NCI-H1105 (cell line): ENCODE results near the gene OTOGL.

Source experiments
- DNase-seq: peaks from one replicate; lab custom pipeline; 2025; lab: John Stamatoyannopoulos, UW

OTOGL gene

GRCh38 chr12:80120994-80121393 is 21.7 kb downstream of the OTOGL start:
- no peak for DNase-seq

- no peak for DNase-seq
Measured at GRCh38 chr12:80121661-80122060, 22.3 kb downstream of the OTOGL start.

- DNase-seq: no peak
Measured at GRCh38 chr12:80129895-80130530, 30.7 kb downstream of the OTOGL start.

- DNase-seq: no peak
Measured at GRCh38 chr12:80135624-80136023, 36.3 kb downstream of the OTOGL start.

GRCh38 chr12:80140005-80140404 is 40.7 kb downstream of the OTOGL start:
- no peak for DNase-seq

GRCh38 chr12:80142640-80143039 is 43.3 kb downstream of the OTOGL start:
- DNase-seq: no peak

GRCh38 chr12:80143537-80143936 is 44.2 kb downstream of the OTOGL start:
- DNase-seq: no peak

- DNase-seq: peak; percentile 12
Measured at GRCh38 chr12:80149547-80150313, 50.4 kb downstream of the OTOGL start.

GRCh38 chr12:80151131-80151530 is 51.8 kb downstream of the OTOGL start:
- DNase-seq: no peak

GRCh38 chr12:80154261-80154660 is 54.9 kb downstream of the OTOGL start:
- no peak for DNase-seq

- no peak for DNase-seq
Measured at GRCh38 chr12:80156306-80156705, 57.0 kb downstream of the OTOGL start.

- DNase-seq: no peak
Measured at GRCh38 chr12:80157645-80158044, 58.3 kb downstream of the OTOGL start.

- DNase-seq: no peak
Measured at GRCh38 chr12:80161612-80162011, 62.3 kb downstream of the OTOGL start.

GRCh38 chr12:80162177-80162576 is 62.8 kb downstream of the OTOGL start:
- no peak for DNase-seq

- DNase-seq: no peak
Measured at GRCh38 chr12:80165746-80166145, 66.4 kb downstream of the OTOGL start.

GRCh38 chr12:80166751-80167150 is 67.4 kb downstream of the OTOGL start:
- DNase-seq: no peak

- no peak for DNase-seq
Measured at GRCh38 chr12:80168936-80169335, 69.6 kb downstream of the OTOGL start.

- no peak for DNase-seq
Measured at GRCh38 chr12:80170915-80171314, 71.6 kb downstream of the OTOGL start.

- no peak for DNase-seq
Measured at GRCh38 chr12:80173083-80173864, 73.9 kb downstream of the OTOGL start.

GRCh38 chr12:80175307-80175930 is 76.1 kb downstream of the OTOGL start:
- DNase-seq: no peak

GRCh38 chr12:80176706-80177105 is 77.4 kb downstream of the OTOGL start:
- no peak for DNase-seq

GRCh38 chr12:80178846-80179245 is 79.5 kb downstream of the OTOGL start:
- DNase-seq: no peak
